CD4-positive, alpha-beta T cell treated with Interleukin-6 at 100 ng/mL for 8 hours (primary cell): ENCODE data around the gene MRM3.
"Not testable (repeated sequence)": the region's sequence is repeated elsewhere in the genome, so short reads cannot be mapped to it uniquely, and the experiment has no call there.

ENCODE experiments used
- DNase-seq: peaks from one replicate; pipeline ENCODE4 v3.0.0-alpha.2; 2020; ENCODE audit warnings: mixed read lengths, low spot score

The MRM3 gene

DNA sequence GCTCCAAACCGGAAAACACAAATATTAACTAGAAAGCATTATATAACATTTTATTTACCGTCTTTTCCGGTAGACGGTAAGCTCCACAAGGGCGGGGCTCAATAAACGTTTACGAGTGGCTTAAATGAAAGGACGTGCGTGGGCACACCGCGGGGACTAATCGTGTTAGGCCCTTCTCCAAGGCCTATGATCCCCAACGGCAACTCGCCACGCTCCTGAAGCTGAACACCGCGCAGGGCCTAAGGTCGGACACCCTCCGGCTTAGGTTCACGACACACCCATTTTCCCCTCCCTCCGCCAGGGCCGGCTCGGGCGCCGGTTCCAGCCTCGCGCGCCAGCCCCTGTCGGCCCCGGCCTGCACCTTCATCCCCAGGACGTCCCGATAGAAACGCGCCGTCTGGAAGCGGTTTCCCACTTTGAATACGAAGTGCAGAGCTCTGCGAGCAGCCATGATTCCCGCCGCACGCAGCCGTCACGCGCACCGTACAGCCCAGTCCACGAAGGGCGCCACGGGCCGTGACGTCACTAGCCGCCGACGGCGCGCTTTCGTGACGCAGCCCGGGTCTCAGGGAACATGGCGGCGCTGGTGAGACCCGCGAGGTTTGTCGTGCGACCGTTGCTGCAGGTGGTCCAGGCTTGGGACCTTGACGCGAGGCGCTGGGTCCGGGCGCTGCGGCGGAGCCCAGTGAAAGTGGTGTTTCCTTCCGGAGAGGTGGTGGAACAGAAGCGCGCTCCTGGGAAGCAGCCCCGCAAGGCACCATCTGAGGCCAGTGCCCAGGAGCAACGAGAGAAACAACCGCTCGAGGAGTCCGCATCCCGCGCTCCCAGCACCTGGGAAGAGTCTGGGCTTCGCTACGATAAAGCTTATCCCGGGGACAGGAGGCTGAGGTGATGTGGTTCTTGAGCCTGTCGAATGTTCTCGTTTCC is at the start of gene MRM3, which contains the start of gene GLOD4:
Gene MRM3 (plus strand): TSS at position 549 of the 927 bp plus-strand sequence. CDS start 26 bp downstream, at position 575.
Gene GLOD4 (minus strand): TSS at position 476 of the 927 bp plus-strand sequence. CDS start 25 bp downstream, at position 451.
- peak; percentile 90 for DNase-seq

GRCh38 chr17:732902-733720 is 49.0 kb upstream of the MRM3 start:
- DNase-seq = peak; percentile 6

DNA sequence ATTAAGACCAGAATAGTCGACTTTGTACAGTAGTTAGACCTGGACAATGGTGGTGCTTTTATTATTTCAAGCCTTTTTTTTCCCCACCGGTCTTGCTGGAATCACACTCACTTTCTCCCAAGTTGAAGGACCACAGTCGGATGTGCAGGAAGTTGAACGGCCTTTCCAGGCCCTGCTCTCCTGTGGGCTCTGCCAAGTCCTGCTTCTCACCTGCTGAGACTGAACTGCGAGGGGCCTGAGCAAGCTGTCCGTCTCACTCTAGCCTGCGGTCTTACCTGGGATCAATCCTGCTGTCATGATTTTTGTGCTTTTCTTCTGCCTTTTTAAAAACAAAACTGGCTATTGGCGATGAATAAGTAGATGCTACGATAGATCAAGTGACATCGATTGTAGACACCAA is 48.4 kb upstream of the MRM3 start:
- no peak for DNase-seq

DNA sequence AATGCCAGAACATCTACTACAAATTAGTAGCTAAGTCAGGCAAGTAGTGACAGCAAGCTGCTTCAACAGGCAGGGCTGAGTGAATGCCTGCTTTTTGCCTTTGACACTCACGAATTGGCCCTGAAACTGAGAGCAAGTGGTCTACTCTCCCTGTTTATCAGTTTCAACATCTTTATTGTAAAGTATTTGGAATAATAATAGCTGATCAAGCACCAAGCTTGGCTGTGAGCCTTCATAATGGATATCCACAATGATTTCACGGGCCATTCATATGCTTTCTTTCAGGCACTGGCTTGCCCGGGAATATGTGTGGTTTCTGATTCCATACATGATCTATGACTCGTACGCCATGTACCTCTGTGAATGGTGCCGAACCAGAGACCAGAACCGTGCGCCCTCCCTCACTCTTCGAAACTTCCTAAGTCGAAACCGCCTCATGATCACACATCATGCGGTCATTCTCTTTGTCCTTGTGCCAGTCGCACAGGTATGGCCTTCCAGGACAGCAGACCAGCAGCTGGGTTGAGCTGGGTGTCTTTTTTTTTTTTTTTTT is 44.5 kb upstream of the MRM3 start:
- no peak for DNase-seq

DNA sequence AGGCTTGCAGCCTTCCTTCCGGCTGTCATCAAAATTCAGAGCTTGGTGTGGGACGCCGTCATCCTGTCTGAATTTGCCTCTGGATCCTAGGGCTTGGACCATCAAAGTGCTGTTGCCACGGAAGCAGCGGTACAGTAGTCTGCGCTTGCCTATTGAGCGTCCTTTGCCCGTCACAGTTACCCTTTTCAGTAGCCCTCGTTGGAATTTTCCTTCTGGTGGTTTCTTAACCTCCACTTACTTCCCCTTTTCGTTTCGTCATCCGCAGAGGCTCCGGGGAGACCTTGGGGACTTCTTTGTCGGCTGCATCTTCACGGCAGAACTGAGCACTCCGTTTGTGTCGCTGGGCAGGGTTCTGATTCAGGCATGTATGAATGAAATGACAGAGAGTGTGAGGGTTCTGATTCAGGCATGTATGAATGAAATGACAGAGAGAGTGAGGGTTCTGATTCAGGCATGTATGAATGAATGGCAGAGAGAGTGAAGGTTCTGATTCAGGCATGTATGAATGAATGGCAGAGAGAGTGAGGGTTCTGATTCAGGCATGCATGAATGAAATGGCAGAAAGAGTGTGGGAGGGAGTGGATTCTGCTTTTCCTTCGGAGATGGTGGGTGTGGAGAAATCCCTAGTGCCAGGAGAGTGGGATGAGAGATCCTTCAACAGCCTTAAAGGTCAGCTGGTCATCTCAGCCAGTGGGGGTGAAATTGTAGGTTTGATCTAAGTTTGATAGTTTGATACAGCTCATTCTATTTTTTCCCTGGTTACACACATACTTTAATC is 41.7 kb upstream of the MRM3 start:
- DNase-seq = no peak

DNA sequence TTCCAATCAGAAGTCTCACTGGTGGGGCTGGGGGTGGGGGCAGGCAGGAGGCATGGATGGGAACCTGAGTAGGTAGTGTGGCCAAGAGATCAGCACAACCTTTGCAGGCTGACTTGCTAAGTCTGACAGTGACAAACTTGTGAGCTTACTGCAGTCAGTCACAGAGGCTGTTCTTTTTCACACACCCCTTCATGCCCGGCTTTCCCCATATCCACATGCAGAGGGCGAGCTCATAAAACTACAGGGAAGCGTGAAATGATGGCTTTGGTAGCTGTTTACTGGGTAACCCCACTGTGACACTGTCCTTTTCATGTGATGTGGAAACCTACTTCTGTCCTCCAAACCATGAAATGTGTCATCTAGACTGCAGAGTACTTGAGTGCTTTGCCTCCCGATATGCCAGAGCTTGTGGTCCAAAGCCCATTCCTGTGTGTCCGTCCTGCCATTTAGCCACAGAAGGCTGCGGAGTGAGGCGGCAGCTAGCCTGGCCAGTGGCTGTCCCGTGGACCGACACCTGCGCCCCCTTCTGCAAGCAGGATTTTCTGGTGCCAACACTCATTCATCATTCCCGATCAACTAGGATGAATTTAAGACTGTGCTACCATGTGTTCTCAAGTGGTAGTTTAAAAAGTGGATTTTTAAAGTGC is 39.9 kb upstream of the MRM3 start:
- no peak for DNase-seq

DNA sequence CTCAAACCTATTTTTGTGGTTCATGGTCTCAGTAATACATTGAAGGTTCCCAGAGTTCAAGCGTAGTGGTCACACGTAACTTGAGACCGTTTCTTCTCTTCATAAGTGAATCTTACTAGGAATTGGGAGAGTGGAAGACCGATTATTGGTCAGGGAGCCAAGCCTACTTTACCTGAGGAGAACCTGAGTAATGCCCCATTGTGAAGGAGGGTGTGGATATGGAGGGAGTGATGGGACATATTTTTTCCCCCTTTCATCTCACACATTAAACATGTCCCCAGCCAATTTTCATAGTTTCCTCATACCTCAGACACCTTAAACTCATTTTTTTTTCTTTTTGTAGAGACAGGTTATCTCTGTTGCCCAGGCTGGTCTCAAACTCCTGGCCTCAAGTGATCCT is 39.0 kb upstream of the MRM3 start:
- DNase-seq = no peak

GRCh38 chr17:744937-745336 is 37.2 kb upstream of the MRM3 start:
- DNase-seq = no peak

DNA sequence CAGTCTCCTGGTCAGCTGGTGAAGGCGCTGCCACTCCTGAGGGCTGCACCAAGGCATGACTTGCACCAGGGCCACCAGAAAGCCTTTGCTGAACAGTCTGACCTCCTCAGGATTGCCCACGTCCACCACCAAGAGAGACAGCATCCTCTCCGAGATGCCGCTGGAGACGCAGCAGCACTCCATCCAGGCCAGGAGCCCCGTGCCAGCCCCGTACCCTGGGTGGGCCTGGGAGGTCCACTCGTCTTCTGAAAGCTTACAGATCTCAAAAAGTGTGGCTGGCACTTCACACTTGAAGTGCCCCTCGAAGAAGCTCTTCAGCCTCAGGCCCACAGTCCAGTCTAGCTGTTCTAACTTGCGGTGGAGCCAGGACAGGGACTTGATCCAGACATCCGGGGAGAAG is 36.7 kb upstream of the MRM3 start:
- no peak for DNase-seq

GRCh38 chr17:746181-746580 is 36.0 kb upstream of the MRM3 start:
- DNase-seq = no peak

DNA sequence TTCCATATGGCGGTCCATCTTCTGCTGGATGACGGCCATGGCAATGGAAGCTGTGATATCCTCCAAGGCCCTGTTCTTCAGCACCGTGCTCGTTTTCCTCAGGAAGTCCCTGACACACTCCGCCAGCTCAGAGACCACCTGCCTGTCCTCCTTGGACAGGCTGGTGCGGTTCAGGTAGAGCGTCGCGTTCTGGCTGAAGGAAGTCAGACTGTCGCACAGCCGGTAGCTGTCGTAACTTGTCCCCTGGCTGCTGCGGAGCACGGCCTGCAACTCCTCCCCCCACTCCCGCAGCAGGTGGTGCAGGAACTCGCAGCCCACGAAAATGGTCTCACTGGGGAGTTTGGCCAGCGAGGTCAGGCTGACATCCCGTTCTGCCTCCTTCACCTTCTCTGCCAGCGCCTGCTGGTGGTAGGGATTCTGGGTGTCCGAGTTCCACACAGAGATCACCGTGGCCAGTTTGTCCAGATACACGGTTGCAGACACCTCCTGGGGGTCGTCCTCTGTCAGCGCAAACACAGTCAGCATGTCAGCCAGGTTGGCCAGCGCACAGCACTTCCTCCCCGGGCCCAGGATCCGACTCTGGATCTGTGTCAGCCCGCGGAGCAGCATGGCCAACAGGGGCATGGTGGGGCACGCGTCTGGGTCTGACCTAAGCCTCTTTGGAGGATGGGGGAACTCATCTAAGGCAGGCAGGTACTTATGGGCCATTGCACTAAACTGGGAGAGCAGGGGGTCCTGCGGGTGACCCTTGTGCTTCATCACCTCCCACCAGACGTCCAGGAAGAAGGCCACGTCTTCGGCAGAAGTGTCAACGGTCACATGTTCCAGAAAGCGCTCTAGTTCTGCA is 35.1 kb upstream of the MRM3 start:
- no peak for DNase-seq

DNA sequence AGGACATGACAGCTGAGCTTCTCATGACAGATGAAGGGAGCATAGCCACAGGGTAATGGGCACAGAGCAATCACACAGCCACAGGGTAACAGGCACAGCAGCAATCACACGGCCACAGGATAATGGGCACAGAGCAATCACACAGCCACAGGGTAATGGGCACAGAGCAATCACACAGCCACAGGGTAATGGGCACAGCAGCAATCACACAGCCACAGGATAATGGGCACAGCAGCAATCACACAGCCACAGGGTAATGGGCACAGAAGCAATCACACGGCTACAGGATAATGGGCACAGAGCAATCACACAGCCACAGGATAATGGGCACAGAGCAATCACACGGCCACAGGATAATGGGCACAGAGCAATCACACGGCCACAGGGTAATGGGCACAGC is 33.5 kb upstream of the MRM3 start:
- DNase-seq = not testable (repeated sequence)

DNA sequence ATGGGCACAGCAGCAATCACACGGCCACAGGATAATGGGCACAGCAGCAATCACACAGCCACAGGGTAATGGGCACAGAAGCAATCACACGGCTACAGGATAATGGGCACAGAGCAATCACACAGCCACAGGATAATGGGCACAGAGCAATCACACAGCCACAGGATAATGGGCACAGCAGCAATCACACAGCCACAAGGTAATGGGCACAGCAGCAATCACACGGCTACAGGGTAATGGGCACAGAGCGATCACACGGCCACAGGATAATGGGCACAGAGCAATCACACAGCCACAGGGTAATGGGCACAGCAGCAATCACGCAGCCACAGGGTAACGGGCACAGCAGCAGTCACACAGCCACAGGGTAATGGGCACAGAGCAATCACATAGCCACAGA is 32.8 kb upstream of the MRM3 start:
- not testable (repeated sequence) for DNase-seq

DNA sequence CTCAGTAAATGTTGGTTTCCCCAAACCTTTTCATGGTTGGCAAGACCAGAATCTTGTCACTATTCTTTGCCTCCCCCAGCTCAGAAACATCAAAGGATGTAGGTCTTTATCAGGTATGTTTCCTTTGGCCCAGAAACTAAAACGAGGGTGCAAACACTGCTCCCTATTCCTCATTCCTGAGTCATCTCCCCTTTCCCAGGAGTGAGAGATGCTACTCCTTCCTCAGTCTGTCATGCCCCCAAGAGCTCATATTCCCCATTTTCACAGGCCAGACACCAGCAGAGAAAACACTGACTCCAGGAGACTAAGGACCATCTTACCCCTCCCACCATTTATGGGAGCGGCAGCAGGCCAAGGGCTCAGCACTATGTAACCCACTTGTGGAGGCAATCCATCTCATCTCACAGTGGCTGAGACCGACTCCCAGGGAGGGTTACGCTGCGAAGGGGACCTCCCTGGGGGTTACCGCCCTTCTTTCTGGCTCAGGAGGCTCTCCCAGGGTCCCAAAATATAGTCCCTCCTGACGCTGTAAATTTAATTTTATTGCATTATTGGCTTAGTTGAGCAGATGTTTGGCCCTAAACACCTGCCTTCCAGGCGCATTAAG is 31.6 kb upstream of the MRM3 start:
- DNase-seq = no peak

DNA sequence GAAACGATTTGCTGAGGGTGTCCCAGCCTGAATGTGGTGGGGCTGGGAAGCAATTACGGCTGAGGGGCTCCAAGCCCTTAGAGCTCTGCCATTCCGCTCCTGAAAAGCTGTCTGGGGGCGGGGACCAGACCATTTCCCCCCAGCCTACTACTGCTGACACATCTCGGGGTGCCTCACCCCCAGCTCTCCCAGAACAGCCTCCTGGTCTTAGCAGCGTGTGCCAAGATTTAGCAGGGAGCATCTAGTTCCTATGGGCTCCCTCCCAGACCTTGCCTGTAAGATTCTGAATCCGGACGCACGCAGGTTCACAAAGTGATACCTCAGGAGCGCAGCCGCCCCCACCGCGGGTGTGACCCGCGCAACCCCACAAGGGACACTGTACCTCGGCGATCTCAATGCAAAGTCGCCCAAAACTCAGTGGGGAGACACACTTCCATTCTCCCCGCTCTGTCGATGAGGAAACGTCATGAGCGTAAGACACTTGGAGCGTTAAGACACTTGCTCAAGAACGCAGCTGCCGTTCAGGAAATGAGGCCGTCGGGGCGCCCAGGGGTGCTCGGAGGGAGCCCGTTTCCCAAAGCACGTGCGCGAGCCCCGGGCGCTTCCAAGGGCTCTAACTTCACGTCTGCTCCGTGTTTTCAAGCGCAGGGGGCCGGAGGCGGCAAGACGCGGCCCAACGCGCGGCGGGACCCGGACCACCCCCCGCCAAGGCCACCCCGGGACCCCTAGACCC is 30.7 kb upstream of the MRM3 start:
- peak; percentile 45 for DNase-seq

DNA sequence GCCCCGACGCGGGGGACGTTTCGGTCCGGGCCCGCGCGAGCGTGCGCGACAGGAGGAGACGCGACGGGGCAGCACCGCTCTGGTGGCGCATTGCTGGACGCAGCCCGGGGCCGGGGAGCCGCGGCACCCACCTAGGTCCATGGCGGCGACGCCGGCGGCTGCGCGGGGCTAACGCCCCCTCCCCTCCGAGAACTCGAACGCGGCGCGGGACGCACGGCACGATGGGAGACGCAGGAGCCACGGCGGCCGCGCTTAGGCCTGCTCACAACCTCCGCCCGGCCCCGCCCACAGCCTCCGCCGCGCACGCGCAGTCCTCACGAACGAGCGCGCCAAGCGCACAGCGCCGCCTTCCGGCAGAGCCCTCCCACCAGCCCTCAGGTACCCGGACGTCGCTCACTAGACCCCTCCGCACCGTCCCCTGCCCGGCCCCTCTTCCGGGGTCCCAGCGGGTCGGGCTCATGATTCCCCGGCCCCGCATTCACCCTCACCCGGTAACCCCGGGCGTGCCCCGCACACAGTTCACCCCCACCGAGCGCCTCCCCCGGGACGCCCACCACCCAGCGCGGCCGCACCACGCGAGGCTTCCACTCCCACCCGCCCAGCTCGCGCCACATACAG is 30.0 kb upstream of the MRM3 start, which contains the start of gene GEMIN4:
Gene GEMIN4 (minus strand): TSS at position 263 of the 618 bp plus-strand sequence. CDS start 122 bp downstream, at position 141.
- peak; percentile 93 for DNase-seq

DNA sequence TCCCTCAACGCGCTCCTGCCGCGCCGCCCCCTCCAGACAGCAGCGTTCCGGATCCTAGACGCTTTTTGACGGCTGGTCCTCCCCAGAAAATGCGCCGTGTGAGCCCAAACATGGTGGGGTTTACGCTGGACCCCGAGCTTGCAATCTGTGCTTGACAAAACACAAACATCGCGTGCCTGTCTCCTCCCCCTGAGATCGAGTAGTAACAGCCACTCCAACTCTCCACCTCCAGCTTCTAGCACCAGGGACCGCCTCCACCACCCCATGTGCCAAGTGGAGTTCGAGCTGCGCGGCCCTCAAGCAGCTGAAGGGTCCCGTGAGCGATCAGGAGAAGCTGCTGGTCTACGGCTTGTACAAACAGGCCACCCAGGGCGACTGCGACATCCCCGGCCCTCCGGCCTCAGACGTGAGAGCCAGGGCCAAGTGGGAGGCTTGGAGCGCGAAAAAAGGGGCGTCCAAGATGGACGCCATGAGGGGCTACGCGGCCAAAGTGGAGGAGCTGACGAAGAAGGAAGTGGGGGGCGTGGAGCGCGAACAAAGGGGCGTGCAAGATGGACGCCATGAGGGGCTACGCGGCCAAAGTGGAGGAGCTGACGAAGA is 29.4 kb upstream of the MRM3 start:
- peak; percentile 9 for DNase-seq

DNA sequence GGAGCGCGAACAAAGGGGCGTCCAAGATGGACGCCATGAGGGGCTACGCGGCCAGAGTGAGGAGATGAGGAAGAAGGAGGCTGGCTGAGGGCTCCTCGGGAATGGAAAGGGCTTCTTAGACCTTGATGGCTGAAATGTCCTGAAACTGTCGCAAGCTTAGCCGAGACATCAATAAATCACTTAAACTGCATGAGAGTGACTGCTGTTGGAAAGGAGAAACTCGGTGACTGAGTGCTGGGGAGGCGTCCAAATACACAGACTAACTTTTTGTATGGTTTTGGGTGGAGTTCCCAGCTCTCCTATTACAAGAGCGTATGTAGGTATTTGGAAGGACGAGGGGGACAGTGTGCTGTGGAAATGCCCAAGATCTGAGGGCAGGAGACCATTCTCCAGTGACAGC is 28.7 kb upstream of the MRM3 start:
- no peak for DNase-seq
